ENCODE results near the gene JMJD4.

The JMJD4 gene

GRCh38 chr1:227753999-227754711, 19.1 kb upstream of the JMJD4 start:
- DNase-seq (ENCODE audit: low read depth in 2 of 2, low spot score in 1 of 2) = no peak

DNA sequence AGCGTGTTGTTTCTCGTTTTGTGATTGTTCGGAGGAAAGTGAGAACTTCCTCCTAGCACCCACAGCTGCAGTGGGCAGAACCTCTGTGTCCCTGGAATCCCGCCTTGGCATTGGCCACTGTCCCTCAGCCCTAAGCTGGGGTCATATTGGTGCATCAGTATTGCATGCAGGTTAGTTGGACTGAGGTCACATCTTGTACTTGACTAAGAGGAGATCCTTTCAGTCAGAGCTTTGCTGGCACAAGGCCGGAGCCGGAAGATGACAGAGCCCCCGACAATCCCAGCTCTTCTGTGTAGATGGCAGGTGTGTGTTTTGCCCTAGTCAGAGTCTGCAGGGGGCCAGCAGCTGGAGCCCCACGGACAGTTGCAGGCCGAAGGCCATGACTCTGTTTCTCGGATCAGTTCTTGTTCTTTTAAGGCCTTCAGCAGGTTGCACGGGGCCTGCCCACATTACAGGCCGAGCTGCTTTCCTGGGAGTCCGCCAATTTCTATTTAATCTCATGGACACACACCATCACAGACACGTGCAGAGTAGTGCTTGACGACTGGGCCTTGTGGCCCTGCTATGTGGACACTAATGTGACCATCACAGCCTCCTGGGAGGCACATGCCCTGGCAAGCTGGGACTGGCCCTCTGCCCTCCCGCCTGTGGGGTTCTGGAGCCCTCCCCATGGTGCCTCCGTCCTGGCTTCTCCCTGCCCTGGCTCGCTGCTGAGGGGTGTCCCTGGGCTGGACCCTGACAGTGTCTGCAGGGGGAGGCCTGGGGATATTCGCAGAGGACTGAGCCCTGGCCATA, 15.0 kb upstream of the JMJD4 start:
- no peak for DNase-seq (ENCODE audit: low read depth in 2 of 2, low spot score in 1 of 2)

DNA sequence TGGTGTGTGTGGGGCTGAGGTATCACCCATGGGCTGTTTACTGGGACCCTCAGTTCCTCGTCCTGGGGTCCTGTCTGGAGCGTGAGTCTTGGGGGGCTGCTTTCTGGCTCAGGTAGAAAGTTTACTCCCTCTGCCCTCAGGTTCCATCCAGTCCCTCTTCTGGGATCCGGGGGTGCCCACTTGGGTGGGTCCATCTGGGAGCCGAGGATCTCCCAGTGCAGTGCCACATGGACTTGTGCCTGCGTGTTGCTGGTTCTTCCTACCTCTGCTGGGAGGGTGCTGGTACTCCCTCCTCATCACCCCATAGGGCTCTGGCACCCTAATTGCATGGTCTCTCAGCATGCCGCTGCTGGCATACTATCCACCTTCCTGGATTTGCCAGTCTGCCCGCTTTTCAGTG, 14.1 kb upstream of the JMJD4 start:
- DNase-seq (ENCODE audit: low read depth in 2 of 2, low spot score in 1 of 2) = no peak

DNA sequence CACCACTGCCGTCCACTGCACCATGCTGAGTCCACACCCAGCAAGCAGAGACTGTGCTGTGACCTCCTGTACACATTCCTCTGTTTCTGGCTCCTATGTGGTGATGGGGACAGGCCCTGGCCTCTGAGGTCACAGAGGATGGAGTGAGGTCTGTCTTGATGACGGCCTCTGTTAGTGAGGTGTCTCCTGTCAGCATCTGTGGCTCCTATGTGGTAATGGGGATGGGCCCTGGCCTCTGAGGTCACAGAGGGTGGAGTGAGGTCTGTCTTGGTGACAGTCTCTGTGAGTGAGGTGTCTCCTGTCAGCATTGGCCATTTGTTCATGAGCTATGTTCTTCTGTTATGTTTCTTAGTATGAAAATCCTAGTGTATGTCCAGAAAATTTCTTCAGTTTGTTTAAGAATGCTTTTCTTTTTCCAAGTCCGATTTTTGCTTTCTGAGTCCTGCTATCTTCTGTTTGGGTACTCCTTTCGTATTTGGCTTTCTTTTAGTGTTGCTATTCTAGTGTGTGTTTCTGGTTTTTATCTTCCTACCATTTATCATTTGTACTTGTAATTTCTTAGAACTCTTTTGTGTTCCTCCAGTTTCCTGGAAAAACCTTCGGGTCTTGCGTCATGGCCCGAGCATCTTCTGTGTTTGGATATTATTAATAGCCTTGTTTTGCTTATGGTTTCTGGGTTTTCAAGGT, 13.5 kb upstream of the JMJD4 start:
- DNase-seq (ENCODE audit: low read depth in 2 of 2, low spot score in 1 of 2) = no peak

DNA sequence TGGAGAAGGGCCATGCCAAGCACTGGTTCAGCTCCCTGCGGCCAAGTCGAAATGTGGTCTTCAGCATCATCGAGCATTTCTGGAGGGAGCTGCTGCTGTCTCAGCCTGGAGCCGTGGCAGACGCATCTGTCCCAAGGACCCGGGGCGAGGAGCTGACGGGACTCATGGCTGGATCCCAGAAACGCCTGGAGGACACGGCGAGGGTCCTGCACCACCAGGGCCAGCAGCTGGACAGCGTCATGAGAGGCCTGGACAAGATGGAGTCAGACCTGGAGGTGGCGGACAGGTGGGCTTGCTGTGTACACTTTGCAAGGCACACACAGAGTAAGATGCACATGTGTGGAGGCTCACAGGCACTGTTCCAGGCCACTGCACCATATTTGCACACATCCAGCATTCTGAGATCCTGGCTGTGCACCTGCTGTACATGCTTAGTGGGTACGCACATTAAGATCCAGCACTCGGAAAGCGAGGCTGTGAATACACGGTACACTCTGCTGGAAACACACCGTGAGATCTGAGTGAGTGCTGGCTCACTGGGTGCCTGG, 12.9 kb upstream of the JMJD4 start:
- no peak for DNase-seq (ENCODE audit: low read depth in 2 of 2, low spot score in 1 of 2)

GRCh38 chr1:227747382-227747781, 12.3 kb upstream of the JMJD4 start:
- DNase-seq (ENCODE audit: low read depth in 2 of 2, low spot score in 1 of 2) = no peak

GRCh38 chr1:227746676-227747075, 11.6 kb upstream of the JMJD4 start:
- no peak for DNase-seq (ENCODE audit: low read depth in 2 of 2, low spot score in 1 of 2)

GRCh38 chr1:227745568-227746265, 10.6 kb upstream of the JMJD4 start:
- no peak for DNase-seq (ENCODE audit: low read depth in 2 of 2, low spot score in 1 of 2)

GRCh38 chr1:227744668-227745067, 9.6 kb upstream of the JMJD4 start:
- no peak for DNase-seq (ENCODE audit: low read depth in 2 of 2, low spot score in 1 of 2)

- no peak for DNase-seq (ENCODE audit: low read depth in 2 of 2, low spot score in 1 of 2)
Observed at GRCh38 chr1:227742738-227743715, 7.9 kb upstream of the JMJD4 start.

DNA sequence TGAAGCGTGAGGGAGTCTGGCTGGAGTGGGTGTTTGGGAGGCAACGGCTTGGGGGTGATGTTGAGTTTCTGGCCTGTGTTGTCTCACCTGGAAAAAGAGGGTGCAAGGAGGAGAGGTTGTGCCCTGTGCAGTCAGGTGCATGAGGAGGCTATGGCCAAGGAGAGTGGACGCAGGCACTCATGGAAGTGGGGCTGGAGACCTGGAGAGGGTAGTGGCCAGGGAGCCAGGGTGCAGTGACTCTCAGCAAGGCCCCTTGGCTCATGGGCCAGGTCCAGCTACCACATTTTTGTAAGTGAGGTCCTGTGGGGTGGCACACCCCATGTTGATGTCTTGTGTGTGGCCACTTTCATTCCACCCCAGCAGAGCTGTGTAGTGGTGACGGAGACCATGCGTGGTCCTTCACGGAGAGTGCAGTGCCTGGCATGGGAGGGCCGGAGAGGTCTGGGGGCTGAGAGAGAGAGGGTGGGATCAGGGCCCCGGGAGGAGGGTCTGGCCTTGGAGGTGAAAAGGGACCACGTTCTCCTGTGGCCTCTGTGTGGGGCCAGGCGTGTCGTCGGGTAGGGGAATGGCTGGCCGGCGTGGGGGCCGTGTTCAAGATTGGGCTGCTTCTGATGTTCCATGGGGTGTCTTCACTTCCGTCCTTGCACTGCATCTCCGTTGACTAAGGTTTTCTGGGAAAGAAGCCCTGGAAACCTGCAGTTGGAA, 6.2 kb upstream of the JMJD4 start:
- no peak for DNase-seq (ENCODE audit: low read depth in 2 of 2, low spot score in 1 of 2)

DNA sequence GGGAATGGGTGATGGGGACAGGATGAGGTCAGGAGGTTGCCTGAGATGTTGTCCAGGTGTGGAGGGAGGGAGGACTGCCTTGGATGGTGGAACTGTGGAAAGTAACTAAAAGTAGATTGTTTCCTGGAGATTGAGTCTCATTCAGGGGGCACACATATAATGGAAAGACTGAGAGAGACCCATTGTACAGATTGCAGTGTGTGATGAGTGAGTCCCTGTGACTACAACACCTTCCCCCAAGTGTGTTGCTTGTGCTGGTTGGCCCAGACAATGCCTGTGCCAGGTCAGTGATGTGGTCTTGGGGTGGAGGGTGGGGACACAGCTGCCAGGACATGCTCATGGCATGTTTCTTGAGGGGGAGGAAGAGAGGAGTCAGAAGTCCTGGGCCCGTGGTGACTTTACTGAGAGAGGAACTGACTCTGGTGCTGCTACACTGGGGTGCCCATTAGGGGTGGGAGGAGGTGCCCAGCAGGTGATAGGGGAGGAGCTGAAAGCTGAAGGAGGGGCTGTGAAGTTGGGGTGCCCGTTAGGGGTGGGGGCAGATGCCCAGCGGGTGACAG, 5.4 kb upstream of the JMJD4 start:
- no peak for DNase-seq (ENCODE audit: low read depth in 2 of 2, low spot score in 1 of 2)

- DNase-seq (ENCODE audit: low read depth in 2 of 2, low spot score in 1 of 2) = no peak
Observed at GRCh38 chr1:227739636-227740035, 4.5 kb upstream of the JMJD4 start.

GRCh38 chr1:227738820-227739219, 3.7 kb upstream of the JMJD4 start:
- no peak for DNase-seq (ENCODE audit: low read depth in 2 of 2, low spot score in 1 of 2)

GRCh38 chr1:227736814-227737432, 1.8 kb upstream of the JMJD4 start:
- no peak for DNase-seq (ENCODE audit: low read depth in 2 of 2, low spot score in 1 of 2)

- DNase-seq (ENCODE audit: low read depth in 2 of 2, low spot score in 1 of 2) = no peak
Observed at GRCh38 chr1:227735539-227736285, 610 bp upstream of the JMJD4 start.

DNA sequence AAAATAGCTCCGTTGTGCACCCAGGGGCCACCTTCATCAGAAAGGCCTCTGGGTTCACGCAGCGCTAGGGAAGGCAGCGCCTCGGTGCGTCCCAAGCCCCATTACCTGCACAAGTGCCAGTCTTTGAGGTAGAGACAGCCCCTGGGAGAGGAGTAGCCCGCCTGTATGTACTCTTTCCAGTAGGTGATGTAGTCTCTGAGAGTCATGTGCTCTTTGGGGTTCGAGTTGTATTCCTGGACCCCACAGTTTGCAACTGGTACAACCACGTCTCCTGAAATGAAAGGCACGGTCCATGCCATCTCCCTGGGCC, 601 bp downstream of the JMJD4 start:
- no peak for DNase-seq (ENCODE audit: low read depth in 2 of 2, low spot score in 1 of 2)

Measured in stimulated activated CD8-positive, alpha-beta memory T cell treated with anti-CD3 and anti-CD28 coated beads, Interleukin-4, amount 100 ng/mL, for 1 hour (primary cell).